Loucy (cell line): ENCODE data around the gene TRPM3.

Source experiments
- EZH2phosphoT487 ChIP-seq: fragments of 200-600 bp; IDR thresholded peaks from 2 replicates; pipeline ENCODE4 v1.6.1; 2018; ENCODE audit warnings: antibody characterized with exemption, mild to moderate bottlenecking, moderate library complexity, borderline replicate concordance
- TF ChIP-seq, protein P1 (sequence below): fragments of 200-600 bp; sonication (generic); conservative IDR thresholded peaks from 2 replicates; pipeline ENCODE4 v1.5.1; 2014; ENCODE audit warnings: mild to moderate bottlenecking, antibody characterized with exemption, low read length

DNA sequence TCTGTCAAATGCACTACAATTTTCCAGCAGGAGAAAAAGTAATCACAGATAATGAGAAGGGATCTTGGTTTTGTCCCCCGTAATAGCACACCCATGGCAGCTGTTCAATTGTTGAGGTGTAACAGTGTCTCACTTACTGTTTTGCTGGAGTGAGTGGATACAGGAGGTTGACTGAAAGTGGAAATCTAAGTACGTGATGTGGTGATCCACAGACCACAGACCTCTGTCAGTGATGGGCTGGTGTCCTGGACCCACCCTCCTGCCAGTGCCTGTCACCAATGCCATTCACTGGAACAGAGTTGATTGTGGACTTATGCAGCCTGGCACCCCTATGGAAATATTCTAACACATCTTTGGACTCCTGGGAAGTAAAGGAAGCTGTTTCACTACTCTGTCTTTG, 261.7 kb downstream of the TRPM3 start:
- TF ChIP-seq, protein P1, sequence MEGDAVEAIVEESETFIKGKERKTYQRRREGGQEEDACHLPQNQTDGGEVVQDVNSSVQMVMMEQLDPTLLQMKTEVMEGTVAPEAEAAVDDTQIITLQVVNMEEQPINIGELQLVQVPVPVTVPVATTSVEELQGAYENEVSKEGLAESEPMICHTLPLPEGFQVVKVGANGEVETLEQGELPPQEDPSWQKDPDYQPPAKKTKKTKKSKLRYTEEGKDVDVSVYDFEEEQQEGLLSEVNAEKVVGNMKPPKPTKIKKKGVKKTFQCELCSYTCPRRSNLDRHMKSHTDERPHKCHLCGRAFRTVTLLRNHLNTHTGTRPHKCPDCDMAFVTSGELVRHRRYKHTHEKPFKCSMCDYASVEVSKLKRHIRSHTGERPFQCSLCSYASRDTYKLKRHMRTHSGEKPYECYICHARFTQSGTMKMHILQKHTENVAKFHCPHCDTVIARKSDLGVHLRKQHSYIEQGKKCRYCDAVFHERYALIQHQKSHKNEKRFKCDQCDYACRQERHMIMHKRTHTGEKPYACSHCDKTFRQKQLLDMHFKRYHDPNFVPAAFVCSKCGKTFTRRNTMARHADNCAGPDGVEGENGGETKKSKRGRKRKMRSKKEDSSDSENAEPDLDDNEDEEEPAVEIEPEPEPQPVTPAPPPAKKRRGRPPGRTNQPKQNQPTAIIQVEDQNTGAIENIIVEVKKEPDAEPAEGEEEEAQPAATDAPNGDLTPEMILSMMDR: no peak
- no peak for TF ChIP-seq EZH2phosphoT487
